Measurements from ENCODE around the gene ATP11C.
"Not testable (repeated sequence)": the region's sequence is repeated elsewhere in the genome, so short reads cannot be mapped to it uniquely, and the experiment has no call there.

ATP11C gene

GRCh38 chrX:139720979-139721378 lies 211.9 kb downstream of the ATP11C start:
- DNase-seq (ENCODE audit: low read depth in 3 of 3), result no peak

GRCh38 chrX:139720136-139720535 lies 212.7 kb downstream of the ATP11C start:
- no peak for DNase-seq (ENCODE audit: low read depth in 3 of 3)

DNA sequence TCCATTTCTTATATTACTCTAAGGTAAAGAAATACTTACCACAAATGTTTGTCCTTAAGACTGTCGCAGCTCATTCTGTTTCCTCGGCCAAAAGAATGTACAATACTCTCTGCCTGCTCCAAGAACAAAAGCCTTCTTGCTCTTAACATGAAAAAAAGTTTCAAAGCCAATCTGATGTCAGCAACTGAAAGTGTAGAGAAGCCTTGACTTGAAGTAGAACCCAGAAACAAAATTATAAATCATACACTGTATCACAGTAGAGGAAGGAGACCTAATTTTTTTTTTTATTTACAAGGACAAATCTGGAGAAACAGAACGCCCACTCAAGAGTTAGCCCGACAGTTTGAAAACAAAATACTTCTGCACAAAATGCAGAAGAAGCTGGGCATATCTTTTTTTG lies 224.8 kb downstream of the ATP11C start, which contains the start of gene MCF2:
Gene MCF2 (minus strand): TSS at position 101 of the 400 bp plus-strand sequence. CDS start 56,423 bp downstream, outside the sequence.
- no peak for DNase-seq (ENCODE audit: low read depth in 3 of 3)

GRCh38 chrX:139702658-139703057 lies 230.2 kb downstream of the ATP11C start:
- DNase-seq (ENCODE audit: low read depth in 3 of 3), result no peak

GRCh38 chrX:139692908-139693307 lies 239.9 kb downstream of the ATP11C start:
- DNase-seq (ENCODE audit: low read depth in 3 of 3), result no peak

GRCh38 chrX:139692506-139692849 lies 240.4 kb downstream of the ATP11C start:
- DNase-seq (ENCODE audit: low read depth in 3 of 3), result no peak

- no peak for DNase-seq (ENCODE audit: low read depth in 3 of 3)
Measured at GRCh38 chrX:139691843-139692505, 240.9 kb downstream of the ATP11C start.

GRCh38 chrX:139691493-139691842 lies 241.4 kb downstream of the ATP11C start:
- no peak for DNase-seq (ENCODE audit: low read depth in 3 of 3)

GRCh38 chrX:139685175-139685574 lies 247.7 kb downstream of the ATP11C start:
- DNase-seq (ENCODE audit: low read depth in 3 of 3), result not testable (repeated sequence)

- DNase-seq (ENCODE audit: low read depth in 3 of 3), result no peak
Measured at GRCh38 chrX:139680356-139680755, 252.5 kb downstream of the ATP11C start.
